ENCODE data around the gene BBX. TPM values are rescaled to one million over a fixed set of nuclear protein-coding genes. Genes with fewer than 3 reads are reported as not detected.

Gene BBX
- total and polyA plus RNA-seq, 2 of the 13 experiments (the other 11 are each of a cell fraction or from before 2014, with no cell fraction given) = 13.7 to 23.2 TPM

DNA sequence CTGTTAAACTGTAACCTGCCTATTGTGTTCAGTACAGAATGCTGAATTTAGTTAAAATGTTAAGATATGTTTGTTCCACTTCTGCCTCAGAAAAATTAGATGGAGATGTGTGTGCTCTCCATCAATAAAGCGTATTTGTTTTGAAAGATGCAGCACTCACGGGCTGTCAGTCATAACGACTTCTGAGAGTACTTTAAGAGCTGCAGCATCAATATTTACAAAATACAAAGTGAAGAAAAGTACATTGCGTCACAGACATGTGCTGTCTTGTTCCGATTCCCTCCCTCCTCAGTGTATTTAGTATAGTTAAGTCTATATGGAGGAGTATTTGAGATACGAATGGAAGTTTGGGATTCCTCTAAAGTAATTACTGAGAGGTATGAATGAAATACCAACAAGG is 166.6 kb downstream of the BBX start (continued):
- TF ChIP-seq, protein P1, sequence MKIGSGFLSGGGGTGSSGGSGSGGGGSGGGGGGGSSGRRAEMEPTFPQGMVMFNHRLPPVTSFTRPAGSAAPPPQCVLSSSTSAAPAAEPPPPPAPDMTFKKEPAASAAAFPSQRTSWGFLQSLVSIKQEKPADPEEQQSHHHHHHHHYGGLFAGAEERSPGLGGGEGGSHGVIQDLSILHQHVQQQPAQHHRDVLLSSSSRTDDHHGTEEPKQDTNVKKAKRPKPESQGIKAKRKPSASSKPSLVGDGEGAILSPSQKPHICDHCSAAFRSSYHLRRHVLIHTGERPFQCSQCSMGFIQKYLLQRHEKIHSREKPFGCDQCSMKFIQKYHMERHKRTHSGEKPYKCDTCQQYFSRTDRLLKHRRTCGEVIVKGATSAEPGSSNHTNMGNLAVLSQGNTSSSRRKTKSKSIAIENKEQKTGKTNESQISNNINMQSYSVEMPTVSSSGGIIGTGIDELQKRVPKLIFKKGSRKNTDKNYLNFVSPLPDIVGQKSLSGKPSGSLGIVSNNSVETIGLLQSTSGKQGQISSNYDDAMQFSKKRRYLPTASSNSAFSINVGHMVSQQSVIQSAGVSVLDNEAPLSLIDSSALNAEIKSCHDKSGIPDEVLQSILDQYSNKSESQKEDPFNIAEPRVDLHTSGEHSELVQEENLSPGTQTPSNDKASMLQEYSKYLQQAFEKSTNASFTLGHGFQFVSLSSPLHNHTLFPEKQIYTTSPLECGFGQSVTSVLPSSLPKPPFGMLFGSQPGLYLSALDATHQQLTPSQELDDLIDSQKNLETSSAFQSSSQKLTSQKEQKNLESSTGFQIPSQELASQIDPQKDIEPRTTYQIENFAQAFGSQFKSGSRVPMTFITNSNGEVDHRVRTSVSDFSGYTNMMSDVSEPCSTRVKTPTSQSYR (CRISPR knock-in tag; IDR thresholded peaks at IDR 0.05; ENCODE audit: borderline replicate concordance) = no peak
- TF ChIP-seq, protein P2, sequence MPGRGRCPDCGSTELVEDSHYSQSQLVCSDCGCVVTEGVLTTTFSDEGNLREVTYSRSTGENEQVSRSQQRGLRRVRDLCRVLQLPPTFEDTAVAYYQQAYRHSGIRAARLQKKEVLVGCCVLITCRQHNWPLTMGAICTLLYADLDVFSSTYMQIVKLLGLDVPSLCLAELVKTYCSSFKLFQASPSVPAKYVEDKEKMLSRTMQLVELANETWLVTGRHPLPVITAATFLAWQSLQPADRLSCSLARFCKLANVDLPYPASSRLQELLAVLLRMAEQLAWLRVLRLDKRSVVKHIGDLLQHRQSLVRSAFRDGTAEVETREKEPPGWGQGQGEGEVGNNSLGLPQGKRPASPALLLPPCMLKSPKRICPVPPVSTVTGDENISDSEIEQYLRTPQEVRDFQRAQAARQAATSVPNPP (CRISPR knock-in tag; IDR thresholded peaks at IDR 0.05) = no peak
- TF ChIP-seq MED1 (CRISPR knock-in tag; IDR thresholded peaks at IDR 0.05) = peak; percentile 70
- TF ChIP-seq, protein P3, sequence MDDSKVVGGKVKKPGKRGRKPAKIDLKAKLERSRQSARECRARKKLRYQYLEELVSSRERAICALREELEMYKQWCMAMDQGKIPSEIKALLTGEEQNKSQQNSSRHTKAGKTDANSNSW (CRISPR knock-in tag; IDR thresholded peaks at IDR 0.05; ENCODE audit: borderline replicate concordance) = no peak
- TF ChIP-seq FOSL2 (CRISPR knock-in tag; IDR thresholded peaks at IDR 0.05) = peak; percentile 61
- TF ChIP-seq MEIS2 (CRISPR knock-in tag; IDR thresholded peaks at IDR 0.05) = 0 out of 2 replicates have a peak, but pooled peaks have one; percentile 45
- no peak for TF ChIP-seq HNRNPL (IDR thresholded peaks at IDR 0.05; ENCODE audit: low read depth, low read length)
- no peak for TF ChIP-seq ATF7 (IDR thresholded peaks at IDR 0.05)
- no peak for TF ChIP-seq ATF7 (CRISPR knock-in tag; IDR thresholded peaks at IDR 0.05)
- TF ChIP-seq ZNF572 (CRISPR knock-in tag; IDR thresholded peaks at IDR 0.05) = no peak
- TF ChIP-seq FOXC1 (CRISPR knock-in tag; IDR thresholded peaks at IDR 0.05; ENCODE audit: borderline replicate concordance) = no peak
- no peak for TF ChIP-seq ZNF3 (CRISPR knock-in tag; IDR thresholded peaks at IDR 0.05)
- TF ChIP-seq, protein P4, sequence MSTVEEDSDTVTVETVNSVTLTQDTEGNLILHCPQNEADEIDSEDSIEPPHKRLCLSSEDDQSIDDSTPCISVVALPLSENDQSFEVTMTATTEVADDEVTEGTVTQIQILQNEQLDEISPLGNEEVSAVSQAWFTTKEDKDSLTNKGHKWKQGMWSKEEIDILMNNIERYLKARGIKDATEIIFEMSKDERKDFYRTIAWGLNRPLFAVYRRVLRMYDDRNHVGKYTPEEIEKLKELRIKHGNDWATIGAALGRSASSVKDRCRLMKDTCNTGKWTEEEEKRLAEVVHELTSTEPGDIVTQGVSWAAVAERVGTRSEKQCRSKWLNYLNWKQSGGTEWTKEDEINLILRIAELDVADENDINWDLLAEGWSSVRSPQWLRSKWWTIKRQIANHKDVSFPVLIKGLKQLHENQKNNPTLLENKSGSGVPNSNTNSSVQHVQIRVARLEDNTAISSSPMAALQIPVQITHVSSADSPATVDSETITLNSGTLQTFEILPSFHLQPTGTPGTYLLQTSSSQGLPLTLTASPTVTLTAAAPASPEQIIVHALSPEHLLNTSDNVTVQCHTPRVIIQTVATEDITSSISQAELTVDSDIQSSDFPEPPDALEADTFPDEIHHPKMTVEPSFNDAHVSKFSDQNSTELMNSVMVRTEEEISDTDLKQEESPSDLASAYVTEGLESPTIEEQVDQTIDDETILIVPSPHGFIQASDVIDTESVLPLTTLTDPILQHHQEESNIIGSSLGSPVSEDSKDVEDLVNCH (CRISPR knock-in tag; IDR thresholded peaks at IDR 0.05) = no peak
- TF ChIP-seq TAF1 (CRISPR knock-in tag; IDR thresholded peaks at IDR 0.05) = no peak
- TF ChIP-seq, protein P5, sequence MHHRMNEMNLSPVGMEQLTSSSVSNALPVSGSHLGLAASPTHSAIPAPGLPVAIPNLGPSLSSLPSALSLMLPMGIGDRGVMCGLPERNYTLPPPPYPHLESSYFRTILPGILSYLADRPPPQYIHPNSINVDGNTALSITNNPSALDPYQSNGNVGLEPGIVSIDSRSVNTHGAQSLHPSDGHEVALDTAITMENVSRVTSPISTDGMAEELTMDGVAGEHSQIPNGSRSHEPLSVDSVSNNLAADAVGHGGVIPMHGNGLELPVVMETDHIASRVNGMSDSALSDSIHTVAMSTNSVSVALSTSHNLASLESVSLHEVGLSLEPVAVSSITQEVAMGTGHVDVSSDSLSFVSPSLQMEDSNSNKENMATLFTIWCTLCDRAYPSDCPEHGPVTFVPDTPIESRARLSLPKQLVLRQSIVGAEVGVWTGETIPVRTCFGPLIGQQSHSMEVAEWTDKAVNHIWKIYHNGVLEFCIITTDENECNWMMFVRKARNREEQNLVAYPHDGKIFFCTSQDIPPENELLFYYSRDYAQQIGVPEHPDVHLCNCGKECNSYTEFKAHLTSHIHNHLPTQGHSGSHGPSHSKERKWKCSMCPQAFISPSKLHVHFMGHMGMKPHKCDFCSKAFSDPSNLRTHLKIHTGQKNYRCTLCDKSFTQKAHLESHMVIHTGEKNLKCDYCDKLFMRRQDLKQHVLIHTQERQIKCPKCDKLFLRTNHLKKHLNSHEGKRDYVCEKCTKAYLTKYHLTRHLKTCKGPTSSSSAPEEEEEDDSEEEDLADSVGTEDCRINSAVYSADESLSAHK (CRISPR knock-in tag; IDR thresholded peaks at IDR 0.05; ENCODE audit: borderline replicate concordance) = no peak
- no peak for TF ChIP-seq ZNF562 (CRISPR knock-in tag; IDR thresholded peaks at IDR 0.05; ENCODE audit: borderline replicate concordance)
- peak; percentile 56; the same call in 1 of the 2 replicates for TF ChIP-seq SALL1 (CRISPR knock-in tag; IDR thresholded peaks at IDR 0.05)
- TF ChIP-seq, protein P6, sequence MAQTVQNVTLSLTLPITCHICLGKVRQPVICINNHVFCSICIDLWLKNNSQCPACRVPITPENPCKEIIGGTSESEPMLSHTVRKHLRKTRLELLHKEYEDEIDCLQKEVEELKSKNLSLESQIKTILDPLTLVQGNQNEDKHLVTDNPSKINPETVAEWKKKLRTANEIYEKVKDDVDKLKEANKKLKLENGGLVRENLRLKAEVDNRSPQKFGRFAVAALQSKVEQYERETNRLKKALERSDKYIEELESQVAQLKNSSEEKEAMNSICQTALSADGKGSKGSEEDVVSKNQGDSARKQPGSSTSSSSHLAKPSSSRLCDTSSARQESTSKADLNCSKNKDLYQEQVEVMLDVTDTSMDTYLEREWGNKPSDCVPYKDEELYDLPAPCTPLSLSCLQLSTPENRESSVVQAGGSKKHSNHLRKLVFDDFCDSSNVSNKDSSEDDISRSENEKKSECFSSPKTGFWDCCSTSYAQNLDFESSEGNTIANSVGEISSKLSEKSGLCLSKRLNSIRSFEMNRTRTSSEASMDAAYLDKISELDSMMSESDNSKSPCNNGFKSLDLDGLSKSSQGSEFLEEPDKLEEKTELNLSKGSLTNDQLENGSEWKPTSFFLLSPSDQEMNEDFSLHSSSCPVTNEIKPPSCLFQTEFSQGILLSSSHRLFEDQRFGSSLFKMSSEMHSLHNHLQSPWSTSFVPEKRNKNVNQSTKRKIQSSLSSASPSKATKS (CRISPR knock-in tag; IDR thresholded peaks at IDR 0.05) = no peak
- no peak for TF ChIP-seq HNF4G (IDR thresholded peaks at IDR 0.05; ENCODE audit: borderline replicate concordance, low read depth, low read length)
- no peak for TF ChIP-seq HNF4G (CRISPR knock-in tag; IDR thresholded peaks at IDR 0.05; ENCODE audit: borderline replicate concordance, low read depth)
